Fibroblast of lung (primary cell): ENCODE data around the gene DCAF6.

ENCODE experiments used
- EZH2 ChIP-seq: IDR thresholded peaks from 2 replicates; pipeline ENCODE4 v1.5.1; 2012; ENCODE audit warnings: low read length, control low read depth, mild to moderate bottlenecking; ENCODE audit errors: missing control alignments
- TF ChIP-seq, protein P1 (sequence below), 2 donors: IDR thresholded peaks in 1 of 2; conservative IDR thresholded peaks in 1 of 2; 1 replicate in 1 of 2; 2 replicates in 1 of 2; pipeline ENCODE4 v1.5.1; 2011 to 2012; ENCODE audit warnings: low read length in 2 of 2, control low read depth in 1 of 2, inconsistent platforms in 1 of 2, low read depth in 1 of 2, mild to moderate bottlenecking in 1 of 2

DNA sequence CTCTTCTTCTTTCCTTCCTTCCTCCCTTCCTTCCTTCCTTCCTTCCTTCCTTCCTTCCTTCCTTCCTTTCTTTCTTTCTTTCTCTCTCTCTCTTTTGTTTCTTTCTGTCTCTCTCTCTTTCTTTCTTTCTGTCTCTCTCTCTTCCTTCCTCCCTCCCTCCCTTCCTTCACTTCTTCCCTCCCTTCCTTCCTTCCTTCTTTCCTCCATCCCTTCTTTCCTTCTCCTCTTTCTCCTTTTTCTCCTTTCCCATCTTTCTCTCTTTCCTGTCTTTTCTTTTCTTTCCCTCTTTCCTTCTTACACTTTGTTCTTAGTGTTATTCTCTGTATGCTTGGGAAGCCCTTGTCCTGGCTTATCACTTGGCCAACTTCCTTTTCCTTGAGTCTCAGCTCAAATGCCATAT, 72.8 kb downstream of the DCAF6 start:
- TF ChIP-seq, protein P1, sequence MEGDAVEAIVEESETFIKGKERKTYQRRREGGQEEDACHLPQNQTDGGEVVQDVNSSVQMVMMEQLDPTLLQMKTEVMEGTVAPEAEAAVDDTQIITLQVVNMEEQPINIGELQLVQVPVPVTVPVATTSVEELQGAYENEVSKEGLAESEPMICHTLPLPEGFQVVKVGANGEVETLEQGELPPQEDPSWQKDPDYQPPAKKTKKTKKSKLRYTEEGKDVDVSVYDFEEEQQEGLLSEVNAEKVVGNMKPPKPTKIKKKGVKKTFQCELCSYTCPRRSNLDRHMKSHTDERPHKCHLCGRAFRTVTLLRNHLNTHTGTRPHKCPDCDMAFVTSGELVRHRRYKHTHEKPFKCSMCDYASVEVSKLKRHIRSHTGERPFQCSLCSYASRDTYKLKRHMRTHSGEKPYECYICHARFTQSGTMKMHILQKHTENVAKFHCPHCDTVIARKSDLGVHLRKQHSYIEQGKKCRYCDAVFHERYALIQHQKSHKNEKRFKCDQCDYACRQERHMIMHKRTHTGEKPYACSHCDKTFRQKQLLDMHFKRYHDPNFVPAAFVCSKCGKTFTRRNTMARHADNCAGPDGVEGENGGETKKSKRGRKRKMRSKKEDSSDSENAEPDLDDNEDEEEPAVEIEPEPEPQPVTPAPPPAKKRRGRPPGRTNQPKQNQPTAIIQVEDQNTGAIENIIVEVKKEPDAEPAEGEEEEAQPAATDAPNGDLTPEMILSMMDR (conservative IDR thresholded peaks at IDR 0.05 in 1 of 2, IDR thresholded peaks at IDR 0.05 in 1 of 2; ENCODE audit: low read depth in 1 of 2, low read length in 2 of 2), result no peak
- TF ChIP-seq EZH2, result no peak
